Adrenal gland (tissue), 5 donors: ENCODE measurements around the gene FGF12.

Experiments used
- CTCF ChIP-seq, 6 experiments: fragments of 450-650 bp in 4 of 6; fragments of 200-600 bp in 2 of 6; sonication (generic) in 1 of 6; IDR thresholded peaks; 1 replicate in 5 of 6; 2 replicates in 1 of 6; pipeline versions ENCODE4 v1.5.1 to v1.8.0; 2016 to 2021; ENCODE audit warnings: antibody characterized with exemption in 6 of 6, mild to moderate bottlenecking in 2 of 6, moderate library complexity in 1 of 6
- POLR2A ChIP-seq, 2 donors: fragments of 450-650 bp; IDR thresholded peaks; one replicate each; pipeline ENCODE4 v1.6.1; 2017; ENCODE audit warnings: antibody characterized with exemption in 2 of 2, mild to moderate bottlenecking in 2 of 2, moderate library complexity in 1 of 2
- donor health status: DM: no; HTN: no; CAD: no.

- TF ChIP-seq CTCF (IDR thresholded peaks at IDR 0.05) (no peak), POLR2A (IDR thresholded peaks at IDR 0.05) (no peak)
Observed at GRCh38 chr3:192091831-192092230, 635.5 kb downstream of the FGF12 start.
